Measurements from ENCODE around the gene SLC29A1. TPM values are rescaled to one million over a fixed set of nuclear protein-coding genes. Genes with fewer than 3 reads are reported as not detected.

The SLC29A1 gene
- total RNA-seq, 1 donor = 4.4 TPM

DNA sequence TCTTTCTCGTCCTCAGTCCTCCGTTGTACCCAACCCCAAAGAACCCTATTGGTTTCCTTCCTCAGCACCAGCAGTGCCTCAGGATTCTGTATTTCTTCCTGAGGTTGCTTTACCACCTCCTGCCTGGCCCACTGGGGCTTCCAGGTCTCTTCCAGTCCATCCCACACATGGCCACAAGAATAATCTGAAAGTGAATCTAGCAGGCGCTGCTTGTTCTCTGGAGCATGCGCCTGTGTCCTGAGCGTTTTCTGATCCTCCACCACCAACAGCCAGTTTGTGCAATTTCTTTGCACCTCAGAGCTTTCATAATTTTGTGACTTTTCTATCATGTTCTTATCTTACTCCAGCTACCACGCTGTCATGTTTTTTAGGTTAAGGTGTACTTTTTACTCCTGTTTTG lies 11.9 kb downstream of the SLC29A1 start:
- H3K9me3 ChIP-seq (ENCODE audit: low read depth, low read length) = no peaks in the 10 kb centered on the region
- peaks cover 32% of the 10 kb centered on the region for H3K4me1 ChIP-seq (ENCODE audit: insufficient read depth, low read length)
- H3K4me3 ChIP-seq (ENCODE audit: low read length) = no peak overlapping the region
- no peaks in the 10 kb centered on the region for H3K27me3 ChIP-seq (ENCODE audit: insufficient read depth, low read length)

DNA sequence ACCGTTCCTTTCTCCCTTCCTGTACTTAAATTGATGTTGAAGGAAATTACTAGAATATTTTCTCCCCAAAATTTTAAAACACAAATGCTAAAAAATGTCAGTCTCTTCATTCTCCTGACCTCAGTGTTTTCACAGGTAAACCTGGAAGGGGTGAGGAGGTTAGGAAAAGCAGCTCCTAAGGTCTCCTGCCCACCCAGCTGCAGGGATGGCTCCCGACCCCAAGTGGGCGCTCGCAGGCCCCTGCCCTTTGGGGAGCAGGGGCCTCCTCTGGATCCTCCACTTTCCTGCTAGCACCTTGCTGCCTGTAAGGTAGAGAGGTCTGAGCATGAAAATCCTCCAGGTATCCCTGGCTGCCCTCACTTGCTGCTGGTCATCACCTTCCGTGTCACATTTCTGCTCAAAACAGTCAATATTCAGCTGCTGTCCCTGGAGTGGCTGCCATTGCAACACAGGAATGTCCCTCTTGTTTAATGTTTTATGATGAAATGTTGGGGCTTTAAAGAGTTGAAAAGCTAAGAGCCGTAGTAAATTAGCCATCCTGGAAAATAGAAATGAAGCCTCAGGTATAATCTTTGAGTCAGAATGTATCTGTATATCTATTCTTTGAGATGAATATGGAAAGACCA lies 12.6 kb downstream of the SLC29A1 start:
- no peaks in the 10 kb centered on the region for H3K27me3 ChIP-seq (ENCODE audit: insufficient read depth, low read length)
- H3K4me1 ChIP-seq (ENCODE audit: insufficient read depth, low read length) = peaks cover 32% of the 10 kb centered on the region
- H3K9me3 ChIP-seq (ENCODE audit: low read depth, low read length) = no peaks in the 10 kb centered on the region
- no peak overlapping the region for H3K4me3 ChIP-seq (ENCODE audit: low read length)

DNA sequence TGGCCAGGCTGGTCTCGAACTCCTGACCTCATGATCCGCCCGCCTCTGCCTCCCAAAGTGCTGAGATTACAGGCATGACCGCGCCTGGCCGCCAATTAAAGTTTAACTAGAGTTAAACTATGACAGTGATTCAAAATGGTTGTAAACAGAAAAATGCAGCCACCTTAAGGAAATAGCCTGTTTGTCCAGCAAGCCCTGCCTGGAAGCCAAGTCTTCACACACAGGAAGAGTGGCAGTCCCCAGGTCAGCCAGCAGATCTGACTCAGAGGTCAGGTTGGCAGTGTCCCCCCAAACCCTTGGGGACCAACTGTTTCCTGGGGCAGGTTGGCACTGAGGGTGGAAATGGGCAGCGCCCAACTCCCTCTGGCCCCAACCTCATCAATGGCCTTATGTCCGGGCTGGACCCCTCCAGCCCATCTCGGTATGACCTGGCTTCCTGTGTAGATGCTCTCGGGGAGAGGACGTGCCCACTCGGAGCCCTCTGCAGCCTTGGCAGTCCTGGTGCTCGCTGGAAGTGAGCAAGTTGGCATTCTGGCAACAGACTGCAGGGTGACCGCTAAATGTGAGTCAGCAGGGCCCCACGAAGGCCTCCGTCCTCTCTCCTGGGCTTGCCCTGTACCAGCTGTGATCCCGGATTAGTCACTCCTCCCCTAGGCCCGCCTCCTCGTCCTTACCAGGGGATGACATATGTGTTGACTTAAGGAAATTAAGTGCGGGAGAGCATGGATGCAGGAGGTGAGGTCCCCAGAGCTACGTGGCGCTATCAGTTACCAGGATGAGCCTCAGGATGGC lies 13.8 kb downstream of the SLC29A1 start:
- Histone ChIP-seq H3K4me3 (ENCODE audit: low read length) (peak overlapping the region; percentile 68), H3K27me3 (ENCODE audit: insufficient read depth, low read length) (no peaks in the 10 kb centered on the region), H3K9me3 (ENCODE audit: low read depth, low read length) (no peaks in the 10 kb centered on the region), H3K4me1 (ENCODE audit: insufficient read depth, low read length) (peaks cover 32% of the 10 kb centered on the region)

DNA sequence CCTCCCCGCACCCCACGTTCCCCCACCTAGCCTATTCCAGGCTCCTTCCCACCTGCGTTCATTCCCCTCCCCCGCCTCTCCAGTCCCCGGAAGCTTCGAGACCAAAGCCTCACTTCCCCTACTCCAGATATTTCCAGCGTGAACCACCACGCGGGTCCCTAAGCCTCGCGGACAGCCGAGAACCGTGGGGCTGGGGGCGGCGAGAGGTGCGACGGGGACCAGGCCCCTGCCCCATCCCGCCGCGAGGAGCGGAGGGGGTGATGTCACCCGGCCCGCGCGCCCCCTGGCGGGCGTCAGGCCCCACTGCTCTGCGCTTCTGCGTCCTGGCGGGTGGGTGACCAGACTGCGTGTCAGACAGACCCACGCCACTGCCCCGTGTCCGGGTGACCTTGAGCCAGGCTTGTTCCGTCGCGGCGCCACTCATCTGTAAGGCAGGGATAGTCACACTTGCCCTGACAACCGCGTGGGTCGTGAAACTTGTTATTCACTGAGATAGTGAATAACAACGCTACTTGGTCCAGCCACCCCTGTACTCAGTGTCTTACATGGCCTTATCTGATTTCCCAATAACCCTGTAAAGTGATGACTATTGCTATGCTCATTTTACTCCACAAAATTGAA lies 14.5 kb downstream of the SLC29A1 start:
- H3K9me3 ChIP-seq (ENCODE audit: low read depth, low read length) = no peaks in the 10 kb centered on the region
- H3K4me1 ChIP-seq (ENCODE audit: insufficient read depth, low read length) = peaks cover 32% of the 10 kb centered on the region
- peak overlapping the region; percentile 68 for H3K4me3 ChIP-seq (ENCODE audit: low read length)
- no peaks in the 10 kb centered on the region for H3K27me3 ChIP-seq (ENCODE audit: insufficient read depth, low read length)

DNA sequence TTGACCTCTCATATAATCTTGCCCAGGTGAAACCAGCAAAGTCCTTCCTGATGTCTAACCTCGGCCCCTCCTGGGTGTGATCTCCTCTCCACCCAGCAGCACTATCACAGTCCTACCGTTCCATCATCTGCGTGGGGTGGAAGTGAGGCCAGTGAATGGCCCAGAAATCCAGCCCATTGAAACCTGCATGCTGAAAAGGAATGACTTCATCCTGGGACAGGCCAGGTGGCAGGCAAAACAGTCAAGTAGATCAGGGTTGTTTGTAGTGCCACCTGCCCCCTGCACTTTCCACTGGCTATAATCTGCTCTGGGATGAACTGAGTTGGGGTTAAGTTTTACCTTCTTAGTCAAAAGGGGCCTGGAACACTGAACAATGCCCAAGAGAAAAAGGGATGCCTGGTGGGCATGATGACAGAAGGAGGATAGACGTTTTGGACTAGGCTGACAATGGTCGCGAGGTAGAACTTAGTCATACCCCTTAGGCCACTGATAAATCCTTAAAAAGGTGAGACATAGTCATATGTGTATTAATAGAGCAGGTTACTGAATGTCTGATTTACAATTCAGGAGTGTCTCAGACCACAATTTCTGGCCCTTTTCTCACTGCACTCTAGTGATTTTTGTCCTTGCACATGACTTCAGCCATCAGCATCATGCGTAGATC lies 15.4 kb downstream of the SLC29A1 start:
- H3K9me3 ChIP-seq (ENCODE audit: low read depth, low read length) = no peaks in the 10 kb centered on the region
- H3K4me3 ChIP-seq (ENCODE audit: low read length) = no peak overlapping the region
- peaks cover 24% of the 10 kb centered on the region for H3K4me1 ChIP-seq (ENCODE audit: insufficient read depth, low read length)
- H3K27me3 ChIP-seq (ENCODE audit: insufficient read depth, low read length) = no peaks in the 10 kb centered on the region

DNA sequence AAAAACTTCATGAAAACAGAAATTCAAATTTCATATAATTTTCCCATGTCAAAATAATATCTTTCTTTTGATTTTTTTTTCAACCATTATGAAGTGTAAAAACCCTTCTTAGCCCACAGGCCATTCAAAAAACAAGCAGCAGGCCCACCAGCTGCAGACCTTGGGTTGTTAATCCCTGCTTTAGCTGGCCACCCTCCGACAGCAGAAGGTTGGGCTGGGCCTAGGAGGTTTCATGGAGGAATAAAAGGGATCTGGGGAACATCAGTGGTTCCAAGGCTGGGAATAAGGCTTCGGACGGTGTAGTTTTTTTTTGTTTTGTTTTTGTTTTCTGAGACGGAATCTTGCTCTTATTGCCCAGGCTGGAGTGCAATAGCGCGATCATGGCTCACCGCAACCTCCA lies 19.9 kb downstream of the SLC29A1 start:
- Histone ChIP-seq H3K9me3 (ENCODE audit: low read depth, low read length) (no peaks in the 10 kb centered on the region), H3K4me1 (ENCODE audit: insufficient read depth, low read length) (peaks cover 15% of the 10 kb centered on the region), H3K4me3 (ENCODE audit: low read length) (no peak overlapping the region), H3K27me3 (ENCODE audit: insufficient read depth, low read length) (no peaks in the 10 kb centered on the region)

DNA sequence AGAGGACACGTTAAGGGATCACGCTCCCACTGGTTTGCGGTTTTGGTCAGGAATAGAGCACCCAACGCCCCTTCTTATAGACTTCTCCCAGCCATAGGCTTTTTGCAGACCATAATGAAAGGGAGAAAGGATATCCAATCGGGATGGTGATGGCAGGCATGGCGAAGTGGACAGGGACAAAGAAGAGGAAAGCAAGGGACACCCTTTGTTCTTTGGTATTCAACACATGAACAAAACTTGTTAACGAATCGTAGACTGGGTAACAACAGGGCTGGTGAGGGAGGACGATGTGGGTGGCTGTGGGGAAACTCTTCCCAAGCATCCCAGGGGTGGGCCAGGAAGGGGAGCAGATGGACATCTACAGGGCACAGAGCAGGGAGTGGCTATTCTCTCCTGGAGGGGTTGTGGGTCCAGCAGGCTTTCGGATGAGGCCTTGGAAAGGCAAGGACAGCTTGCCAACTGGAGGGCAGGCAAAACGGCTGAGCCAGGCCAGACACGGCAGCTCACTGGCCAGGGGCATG lies 22.1 kb downstream of the SLC29A1 start:
- Histone ChIP-seq H3K9me3 (ENCODE audit: low read depth, low read length) (no peaks in the 10 kb centered on the region), H3K4me1 (ENCODE audit: insufficient read depth, low read length) (peaks cover 28% of the 10 kb centered on the region), H3K27me3 (ENCODE audit: insufficient read depth, low read length) (no peaks in the 10 kb centered on the region), H3K4me3 (ENCODE audit: low read length) (peak overlapping the region; percentile 92)

DNA sequence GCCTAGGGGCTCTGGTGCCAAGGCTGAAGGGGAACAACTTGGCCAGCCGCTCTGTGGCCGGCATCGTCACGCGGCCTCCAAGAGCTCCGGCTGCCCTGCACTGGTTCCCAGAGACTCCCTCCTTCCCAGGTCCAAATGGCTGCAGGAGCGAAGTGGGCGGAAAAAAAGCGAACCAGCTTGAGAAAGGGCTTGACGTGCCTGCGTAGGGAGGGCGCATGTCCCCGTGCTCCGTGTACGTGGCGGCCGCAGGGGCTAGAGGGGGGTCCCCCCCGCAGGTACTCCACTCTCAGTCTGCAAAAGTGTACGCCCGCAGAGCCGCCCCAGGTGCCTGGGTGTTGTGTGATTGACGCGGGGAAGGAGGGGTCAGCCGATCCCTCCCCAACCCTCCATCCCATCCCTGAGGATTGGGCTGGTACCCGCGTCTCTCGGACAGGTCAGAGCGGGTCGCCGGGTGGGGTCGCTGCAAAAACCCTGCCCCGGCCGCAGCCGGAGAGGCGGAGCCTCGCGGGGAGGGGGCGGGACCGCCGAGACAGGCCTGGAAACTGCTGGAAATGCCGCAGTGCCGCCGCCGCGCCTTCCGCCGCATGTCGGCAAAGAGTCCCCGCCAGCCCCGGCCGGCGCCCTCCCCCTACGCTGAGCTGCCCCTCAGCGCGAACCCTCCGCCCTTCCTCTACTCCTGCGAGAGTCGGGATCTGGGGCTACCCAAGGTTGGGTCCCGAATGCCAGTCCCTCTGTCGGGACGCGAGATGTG lies 22.7 kb downstream of the SLC29A1 start:
- Histone ChIP-seq H3K4me3 (ENCODE audit: low read length) (peak overlapping the region; percentile 92), H3K27me3 (ENCODE audit: insufficient read depth, low read length) (no peaks in the 10 kb centered on the region), H3K9me3 (ENCODE audit: low read depth, low read length) (no peaks in the 10 kb centered on the region), H3K4me1 (ENCODE audit: insufficient read depth, low read length) (peaks cover 28% of the 10 kb centered on the region)

DNA sequence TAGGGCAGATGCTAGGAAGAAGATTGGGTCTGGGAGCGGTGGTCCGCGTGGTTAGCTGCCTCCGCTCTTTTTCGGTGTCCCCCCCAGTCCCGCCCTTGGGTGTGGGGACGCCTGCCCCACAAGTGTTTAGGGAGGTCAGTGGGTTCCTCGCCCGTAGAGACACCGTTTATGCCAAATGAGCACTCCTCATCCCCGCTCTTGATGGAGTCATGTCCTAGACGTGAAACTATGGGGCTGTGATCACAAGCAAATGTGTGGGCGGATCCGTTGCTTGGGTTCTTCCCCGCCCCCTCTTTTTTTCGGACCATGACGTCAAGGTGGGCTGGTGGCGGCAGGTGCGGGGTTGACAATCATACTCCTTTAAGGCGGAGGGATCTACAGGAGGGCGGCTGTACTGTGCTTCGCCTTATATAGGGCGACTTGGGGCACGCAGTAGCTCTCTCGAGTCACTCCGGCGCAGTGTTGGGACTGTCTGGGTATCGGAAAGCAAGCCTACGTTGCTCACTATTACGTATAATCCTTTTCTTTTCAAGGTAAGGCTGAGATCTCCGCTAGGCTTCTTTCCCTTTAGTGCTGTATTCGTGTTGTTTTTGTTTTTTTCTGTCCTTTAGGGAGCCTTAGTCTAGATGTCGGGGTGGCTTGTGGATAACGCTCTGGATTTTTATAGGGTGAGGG lies 23.4 kb downstream of the SLC29A1 start, which contains the start of gene HSP90AB1:
Gene HSP90AB1, plus strand, starts transcription at position 439 of the 675 bp plus-strand sequence. CDS start 1,529 bp downstream, outside the sequence.
- Histone ChIP-seq H3K4me1 (ENCODE audit: insufficient read depth, low read length) (peaks cover 28% of the 10 kb centered on the region), H3K9me3 (ENCODE audit: low read depth, low read length) (no peaks in the 10 kb centered on the region), H3K27me3 (ENCODE audit: insufficient read depth, low read length) (no peaks in the 10 kb centered on the region), H3K4me3 (ENCODE audit: low read length) (peak within 1 kb of the TSS; percentile 92)

DNA sequence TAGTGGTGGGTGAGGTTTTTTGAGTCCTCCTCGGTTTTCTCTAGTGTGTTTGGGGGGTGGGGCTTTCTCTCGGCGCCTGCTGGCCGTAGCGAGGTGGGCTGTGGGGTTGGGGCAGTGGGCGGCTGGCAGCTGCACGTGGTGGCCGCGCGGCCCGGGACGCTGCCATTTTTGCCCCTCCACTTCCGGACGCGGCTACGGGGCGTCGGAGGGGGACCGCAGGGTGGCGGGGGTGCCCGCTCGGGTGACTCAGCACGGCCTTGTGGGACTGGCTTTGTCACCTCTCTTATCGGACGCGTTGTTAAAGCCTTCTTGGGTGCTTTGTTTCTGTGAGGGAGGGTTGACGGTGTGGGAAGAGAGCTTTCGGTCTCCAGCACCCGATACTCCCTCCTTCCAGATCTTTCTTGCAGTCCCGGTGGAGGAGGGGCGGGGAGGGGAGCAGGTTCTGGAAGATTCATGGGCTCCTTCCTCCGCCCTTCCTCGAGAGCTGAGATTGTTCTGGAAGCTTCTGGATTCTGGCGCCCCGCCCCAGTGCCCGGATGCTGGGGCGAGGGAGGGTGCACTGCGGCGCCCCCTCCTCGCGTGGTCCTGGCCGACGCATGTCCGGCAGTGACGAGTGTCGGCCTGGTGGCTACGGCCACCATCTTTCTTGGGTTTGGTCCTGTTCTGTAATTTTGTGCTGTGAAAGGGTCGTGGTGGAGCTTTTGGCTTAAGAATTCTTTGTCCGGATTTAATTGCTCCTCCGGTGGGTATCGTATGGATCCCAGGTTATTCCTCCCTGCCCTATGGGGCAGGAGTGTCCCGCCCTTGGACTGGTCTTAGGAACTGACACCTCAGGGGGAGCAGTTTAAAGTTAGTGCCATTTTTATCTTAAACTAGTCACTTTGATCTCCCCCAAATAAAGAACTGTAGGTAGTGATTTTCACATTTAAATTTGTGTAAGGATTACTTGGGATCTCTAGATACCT lies 24.2 kb downstream of the SLC29A1 start:
- H3K4me3 ChIP-seq (ENCODE audit: low read length) = peak overlapping the region; percentile 92
- no peaks in the 10 kb centered on the region for H3K9me3 ChIP-seq (ENCODE audit: low read depth, low read length)

DNA sequence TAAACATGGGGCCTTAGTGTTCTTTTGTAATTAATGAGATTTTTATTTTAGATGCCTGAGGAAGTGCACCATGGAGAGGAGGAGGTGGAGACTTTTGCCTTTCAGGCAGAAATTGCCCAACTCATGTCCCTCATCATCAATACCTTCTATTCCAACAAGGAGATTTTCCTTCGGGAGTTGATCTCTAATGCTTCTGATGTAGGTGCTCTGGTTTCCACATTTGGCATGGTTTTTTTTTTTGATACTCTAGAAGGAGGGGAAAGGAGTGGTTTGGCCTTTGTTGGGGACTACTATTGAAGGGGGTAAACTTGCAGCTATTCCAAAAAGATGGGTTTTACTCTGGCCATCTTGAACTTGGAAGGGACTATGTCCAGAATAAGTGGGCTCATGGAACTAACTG lies 25.2 kb downstream of the SLC29A1 start:
- Histone ChIP-seq H3K9me3 (ENCODE audit: low read depth, low read length) (no peaks in the 10 kb centered on the region), H3K4me3 (ENCODE audit: low read length) (peak overlapping the region; percentile 92), H3K27me3 (ENCODE audit: insufficient read depth, low read length) (no peaks in the 10 kb centered on the region), H3K4me1 (ENCODE audit: insufficient read depth, low read length) (peaks cover 28% of the 10 kb centered on the region)

More for the DNA sequence above, 24.2 kb downstream of the SLC29A1 start:
- Histone ChIP-seq H3K4me1 (ENCODE audit: insufficient read depth, low read length) (peaks cover 28% of the 10 kb centered on the region), H3K27me3 (ENCODE audit: insufficient read depth, low read length) (no peaks in the 10 kb centered on the region)

DNA sequence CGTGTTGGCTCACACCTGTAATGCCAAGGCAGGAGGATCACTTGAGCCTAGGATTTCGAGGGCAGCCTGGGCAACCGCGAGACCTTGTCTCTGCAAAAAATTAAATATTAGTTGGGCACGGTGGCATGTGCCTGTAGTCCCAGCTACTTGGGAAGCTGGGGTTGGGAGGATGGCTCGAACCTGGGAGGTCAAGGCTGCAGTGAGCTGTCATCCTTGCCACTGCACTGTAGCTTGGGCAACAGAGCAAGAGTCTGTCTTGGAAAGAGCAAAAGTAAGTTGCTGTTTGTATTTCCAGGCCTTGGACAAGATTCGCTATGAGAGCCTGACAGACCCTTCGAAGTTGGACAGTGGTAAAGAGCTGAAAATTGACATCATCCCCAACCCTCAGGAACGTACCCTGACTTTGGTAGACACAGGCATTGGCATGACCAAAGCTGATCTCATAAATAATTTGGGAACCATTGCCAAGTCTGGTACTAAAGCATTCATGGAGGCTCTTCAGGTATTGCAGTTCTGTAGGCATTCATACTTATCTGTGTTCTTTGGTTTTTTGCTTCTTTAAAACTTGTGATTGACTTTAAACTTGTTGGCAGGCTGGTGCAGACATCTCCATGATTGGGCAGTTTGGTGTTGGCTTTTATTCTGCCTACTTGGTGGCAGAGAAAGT lies 25.8 kb downstream of the SLC29A1 start:
- H3K27me3 ChIP-seq (ENCODE audit: insufficient read depth, low read length) = no peaks in the 10 kb centered on the region

More for the DNA sequence above, 25.8 kb downstream of the SLC29A1 start:
- H3K4me3 ChIP-seq (ENCODE audit: low read length) = no peak overlapping the region
- H3K4me1 ChIP-seq (ENCODE audit: insufficient read depth, low read length) = peaks cover 28% of the 10 kb centered on the region
- no peaks in the 10 kb centered on the region for H3K9me3 ChIP-seq (ENCODE audit: low read depth, low read length)
